Subcutaneous adipose tissue (tissue), 4 donors: ENCODE results near the gene CCDC149. TPM values are rescaled to one million over a fixed set of nuclear protein-coding genes. Genes with fewer than 3 reads are reported as not detected.

ENCODE experiments used
- total RNA-seq, 4 donors: library from RNA; depleted of rRNA; stranded (reverse); fragments of >200 nt; gene quantifications; one replicate each; pipeline ENCODE4 v1.1.0, GENCODE V29; 2016
- TF ChIP-seq, protein P1 (sequence below): fragments of 450-650 bp; IDR thresholded peaks from one replicate; pipeline ENCODE4 v1.5.1; 2016; ENCODE audit warnings: low read depth, mild to moderate bottlenecking, control low read depth, antibody characterized with exemption, moderate library complexity

CCDC149 gene
- total RNA-seq, 4 donors from 2014 or later = 15.5 to 20.3 (median 18.0) TPM

DNA sequence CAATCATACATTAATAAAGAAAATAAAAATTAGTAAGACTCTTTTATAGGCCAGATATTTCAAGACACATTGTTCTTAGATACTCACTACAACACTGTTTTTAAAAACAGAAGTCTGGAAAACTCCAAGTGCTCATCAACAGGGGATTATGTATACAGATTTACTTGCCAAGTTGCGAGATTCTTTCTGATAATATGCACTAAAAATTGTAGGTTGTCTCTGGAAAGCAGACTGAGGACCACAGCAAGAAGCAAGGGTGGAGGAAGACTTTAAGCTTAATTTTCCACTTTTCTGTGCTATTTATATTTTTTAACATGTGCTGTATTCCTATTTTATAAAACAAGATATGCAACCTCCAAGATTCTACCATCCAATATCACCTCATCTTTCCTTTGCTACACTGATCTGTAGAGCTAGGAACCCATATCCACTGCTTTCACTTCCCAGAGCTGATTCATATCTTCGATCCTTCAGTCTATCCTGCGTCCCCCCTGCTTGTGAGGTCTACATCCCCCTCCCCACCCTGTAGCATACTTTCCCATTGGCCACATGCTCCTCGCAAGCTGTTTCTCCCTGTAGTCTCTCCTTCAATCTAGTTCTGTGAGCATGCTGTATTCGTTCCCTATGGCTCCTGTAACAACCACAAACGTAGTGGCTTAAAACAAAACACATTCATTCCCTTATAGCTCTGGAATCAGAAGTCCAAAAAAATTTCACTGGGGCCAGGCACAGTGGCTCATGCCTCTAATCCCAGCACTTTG is 101.8 kb downstream of the CCDC149 start:
- TF ChIP-seq, protein P1, sequence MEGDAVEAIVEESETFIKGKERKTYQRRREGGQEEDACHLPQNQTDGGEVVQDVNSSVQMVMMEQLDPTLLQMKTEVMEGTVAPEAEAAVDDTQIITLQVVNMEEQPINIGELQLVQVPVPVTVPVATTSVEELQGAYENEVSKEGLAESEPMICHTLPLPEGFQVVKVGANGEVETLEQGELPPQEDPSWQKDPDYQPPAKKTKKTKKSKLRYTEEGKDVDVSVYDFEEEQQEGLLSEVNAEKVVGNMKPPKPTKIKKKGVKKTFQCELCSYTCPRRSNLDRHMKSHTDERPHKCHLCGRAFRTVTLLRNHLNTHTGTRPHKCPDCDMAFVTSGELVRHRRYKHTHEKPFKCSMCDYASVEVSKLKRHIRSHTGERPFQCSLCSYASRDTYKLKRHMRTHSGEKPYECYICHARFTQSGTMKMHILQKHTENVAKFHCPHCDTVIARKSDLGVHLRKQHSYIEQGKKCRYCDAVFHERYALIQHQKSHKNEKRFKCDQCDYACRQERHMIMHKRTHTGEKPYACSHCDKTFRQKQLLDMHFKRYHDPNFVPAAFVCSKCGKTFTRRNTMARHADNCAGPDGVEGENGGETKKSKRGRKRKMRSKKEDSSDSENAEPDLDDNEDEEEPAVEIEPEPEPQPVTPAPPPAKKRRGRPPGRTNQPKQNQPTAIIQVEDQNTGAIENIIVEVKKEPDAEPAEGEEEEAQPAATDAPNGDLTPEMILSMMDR = no peak

DNA sequence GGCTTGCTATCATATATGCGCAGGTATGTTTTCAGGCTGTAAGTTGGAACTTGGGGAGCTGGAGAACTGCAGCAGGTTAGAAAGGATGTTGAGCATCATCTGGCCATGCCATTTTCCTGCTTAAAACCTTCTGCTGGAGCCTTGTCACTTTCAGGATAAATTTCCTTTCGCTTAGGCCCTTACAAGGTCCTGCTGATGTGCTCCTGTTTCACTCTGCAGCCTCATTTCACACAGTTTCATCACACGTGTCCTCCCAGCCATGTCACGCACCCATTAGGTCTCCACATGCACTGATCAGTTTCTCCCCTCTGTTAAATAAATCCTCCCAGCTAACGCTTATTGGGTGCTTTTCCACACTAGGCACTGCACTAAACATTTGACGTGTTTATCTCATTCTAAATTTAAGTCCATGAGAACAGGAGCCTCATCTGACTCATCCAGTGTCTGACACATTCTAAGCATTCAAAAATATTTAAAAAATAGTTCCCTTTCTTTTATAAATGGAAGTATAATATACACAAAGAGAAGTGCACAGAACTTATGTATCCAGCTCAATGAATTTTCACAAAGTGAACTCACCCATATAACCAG is 102.9 kb downstream of the CCDC149 start:
- TF ChIP-seq, protein P1 = no peak

DNA sequence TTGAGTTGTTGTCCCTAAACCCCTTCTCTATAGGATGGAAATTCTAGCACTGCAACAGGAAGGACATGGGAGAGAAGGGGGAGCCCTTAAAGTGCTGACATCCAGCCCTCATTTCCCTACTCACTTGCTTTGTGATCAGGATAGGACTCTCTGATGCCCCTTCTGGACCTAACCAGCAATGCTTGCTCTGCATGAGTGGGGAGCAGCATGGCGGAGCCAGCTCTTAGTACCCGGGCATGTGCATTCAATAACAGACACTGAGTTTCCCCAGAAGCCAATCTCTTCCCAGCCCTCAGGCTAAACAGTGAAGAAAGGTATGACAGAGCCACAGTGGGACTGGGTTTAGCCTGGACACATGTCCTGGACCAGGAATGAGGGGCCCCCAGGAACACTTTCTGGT is 103.5 kb downstream of the CCDC149 start:
- TF ChIP-seq, protein P1 = no peak

DNA sequence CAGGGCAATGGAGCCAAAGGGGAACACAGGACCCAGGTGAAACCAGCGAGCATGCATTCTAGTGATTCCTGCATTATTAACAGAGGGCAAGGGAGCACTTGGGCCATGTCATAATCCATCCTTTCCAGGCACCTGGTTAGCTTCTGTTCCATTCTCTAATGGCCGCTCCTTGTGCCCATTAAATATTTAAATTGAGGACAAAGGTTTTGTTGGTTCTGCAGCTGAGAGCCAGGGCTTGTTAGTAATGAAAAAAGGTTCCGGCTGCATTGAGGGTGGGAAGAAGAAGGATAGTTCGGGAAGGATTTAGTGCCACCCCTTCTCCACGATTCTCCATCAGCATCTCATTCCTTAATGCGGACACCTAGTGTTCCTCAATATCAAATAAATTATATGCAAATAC is 103.9 kb downstream of the CCDC149 start:
- TF ChIP-seq, protein P1 = no peak

DNA sequence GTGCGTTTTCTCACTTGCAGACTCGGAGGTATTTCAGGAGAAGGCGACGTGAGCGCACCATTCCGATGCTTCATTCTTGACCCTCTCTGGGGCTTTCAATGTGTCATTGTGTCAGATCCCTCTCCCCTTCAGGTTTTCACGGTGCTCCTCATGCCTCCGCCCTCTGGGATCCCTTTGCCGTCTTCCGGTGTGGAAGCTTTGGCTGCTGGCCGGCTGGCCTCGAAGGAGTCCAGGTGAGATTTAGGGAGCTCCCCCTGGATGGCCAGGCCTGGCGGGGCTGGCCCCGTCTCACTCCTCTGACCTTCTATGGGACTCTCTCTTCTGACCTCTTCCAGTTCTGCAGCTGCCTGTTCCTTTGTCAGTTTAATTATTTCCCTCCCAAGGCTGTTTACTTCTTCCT is 104.6 kb downstream of the CCDC149 start:
- TF ChIP-seq, protein P1 = no peak

DNA sequence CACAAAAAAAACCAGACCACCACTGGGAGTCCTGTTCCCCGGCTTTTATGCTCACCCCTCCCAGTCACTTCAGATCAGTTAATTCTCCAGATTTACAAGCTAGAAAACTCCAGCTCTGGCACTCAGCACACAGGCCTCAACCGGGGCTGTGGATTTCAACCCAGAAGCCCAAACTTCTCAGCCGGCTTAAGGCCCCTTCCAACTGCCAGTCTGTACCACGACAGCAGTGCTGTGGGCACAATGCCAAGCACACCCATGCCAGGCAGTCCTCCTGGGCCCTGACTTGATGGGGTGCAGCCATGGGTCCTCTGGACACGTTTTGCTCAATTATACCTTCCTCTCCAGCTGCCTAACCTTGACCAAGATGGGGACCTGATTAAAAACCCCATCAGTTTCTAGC is 105.2 kb downstream of the CCDC149 start:
- TF ChIP-seq, protein P1 = no peak

DNA sequence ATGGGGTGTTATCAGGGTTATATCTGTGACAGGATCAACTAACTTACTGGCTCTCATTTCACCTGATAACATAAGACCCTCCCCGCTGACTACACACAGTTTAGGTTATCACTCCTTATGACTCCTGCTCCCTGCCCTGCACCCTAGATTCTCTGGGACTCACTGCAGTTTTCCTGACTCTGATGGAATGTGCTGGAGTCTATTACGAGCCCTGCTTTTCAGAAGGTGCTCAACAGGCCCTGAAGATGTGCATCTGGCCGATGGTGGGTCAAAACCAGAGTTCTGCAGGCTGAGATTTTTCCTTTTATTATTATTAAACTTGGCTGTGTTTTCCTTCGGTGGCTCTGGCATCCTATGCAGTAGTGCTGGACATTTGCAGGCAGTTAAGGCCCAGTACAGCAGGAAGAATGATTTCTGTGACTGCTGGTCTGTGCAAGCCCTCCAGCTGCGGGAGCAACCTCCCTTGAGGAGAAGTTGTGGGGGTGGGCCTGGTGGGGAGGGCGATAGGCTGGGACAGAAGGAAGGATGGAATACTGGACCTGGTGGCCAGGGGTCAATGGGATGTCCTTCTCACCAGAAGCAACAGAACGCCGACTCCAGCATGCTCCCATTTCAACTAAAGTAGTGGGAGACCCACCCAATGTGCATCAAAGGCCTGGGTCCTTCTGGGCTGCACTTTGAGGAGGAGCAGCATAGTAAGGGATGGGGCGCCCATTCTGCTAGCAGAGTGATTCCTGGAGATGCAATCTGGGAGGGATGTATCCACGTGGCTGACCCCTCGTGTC is 106.4 kb downstream of the CCDC149 start:
- TF ChIP-seq, protein P1 = no peak
